Ishikawa (cell line): Measurements from ENCODE around the gene SLC15A4.
A peak's percentile ranks its signal among the peaks of the same experiment; 100 is the strongest.

Experiments used
- CEBPB ChIP-seq: IDR thresholded peaks from 2 replicates; pipeline ENCODE4 v1.6.1; 2012
- CREB1 ChIP-seq: IDR thresholded peaks from 2 replicates; pipeline ENCODE4 v1.6.1; 2012; ENCODE audit warnings: low read depth
- EGR1 ChIP-seq: IDR thresholded peaks from 2 replicates; pipeline ENCODE4 v1.6.1; 2012
- EP300 ChIP-seq: IDR thresholded peaks from 2 replicates; pipeline ENCODE4 v1.6.1; 2012; ENCODE audit warnings: borderline replicate concordance
- FOXM1 ChIP-seq: IDR thresholded peaks from 2 replicates; pipeline ENCODE4 v1.6.1; 2012; ENCODE audit warnings: low read depth, borderline replicate concordance
- NFIC ChIP-seq: IDR thresholded peaks from 2 replicates; pipeline ENCODE4 v1.6.1; 2012
- RAD21 ChIP-seq: IDR thresholded peaks from 2 replicates; pipeline ENCODE4 v1.6.1; 2012; ENCODE audit warnings: low read depth
- TAF1 ChIP-seq: IDR thresholded peaks from 2 replicates; pipeline ENCODE4 v1.6.1; 2012; ENCODE audit warnings: low read depth, mild to moderate bottlenecking
- TCF12 ChIP-seq: IDR thresholded peaks from 2 replicates; pipeline ENCODE4 v1.6.1; 2012; ENCODE audit warnings: low read depth
- TEAD4 ChIP-seq: IDR thresholded peaks from 2 replicates; pipeline ENCODE4 v1.6.1; 2012
- YY1 ChIP-seq: IDR thresholded peaks from 2 replicates; pipeline ENCODE4 v1.6.1; 2012; ENCODE audit warnings: low read depth
- ZBTB7A ChIP-seq: IDR thresholded peaks from 2 replicates; pipeline ENCODE4 v1.6.1; 2012; ENCODE audit warnings: low read depth
- TF ChIP-seq, protein P1 (sequence below): IDR thresholded peaks from 2 replicates; pipeline ENCODE4 v1.6.1; 2012
- TF ChIP-seq, protein P2 (sequence below): IDR thresholded peaks from 2 replicates; pipeline ENCODE4 v1.6.1; 2012
- TF ChIP-seq, protein P3 (sequence below): IDR thresholded peaks from 2 replicates; pipeline ENCODE4 v1.6.1; 2012; ENCODE audit warnings: low read depth, mild to moderate bottlenecking

SLC15A4 gene

DNA sequence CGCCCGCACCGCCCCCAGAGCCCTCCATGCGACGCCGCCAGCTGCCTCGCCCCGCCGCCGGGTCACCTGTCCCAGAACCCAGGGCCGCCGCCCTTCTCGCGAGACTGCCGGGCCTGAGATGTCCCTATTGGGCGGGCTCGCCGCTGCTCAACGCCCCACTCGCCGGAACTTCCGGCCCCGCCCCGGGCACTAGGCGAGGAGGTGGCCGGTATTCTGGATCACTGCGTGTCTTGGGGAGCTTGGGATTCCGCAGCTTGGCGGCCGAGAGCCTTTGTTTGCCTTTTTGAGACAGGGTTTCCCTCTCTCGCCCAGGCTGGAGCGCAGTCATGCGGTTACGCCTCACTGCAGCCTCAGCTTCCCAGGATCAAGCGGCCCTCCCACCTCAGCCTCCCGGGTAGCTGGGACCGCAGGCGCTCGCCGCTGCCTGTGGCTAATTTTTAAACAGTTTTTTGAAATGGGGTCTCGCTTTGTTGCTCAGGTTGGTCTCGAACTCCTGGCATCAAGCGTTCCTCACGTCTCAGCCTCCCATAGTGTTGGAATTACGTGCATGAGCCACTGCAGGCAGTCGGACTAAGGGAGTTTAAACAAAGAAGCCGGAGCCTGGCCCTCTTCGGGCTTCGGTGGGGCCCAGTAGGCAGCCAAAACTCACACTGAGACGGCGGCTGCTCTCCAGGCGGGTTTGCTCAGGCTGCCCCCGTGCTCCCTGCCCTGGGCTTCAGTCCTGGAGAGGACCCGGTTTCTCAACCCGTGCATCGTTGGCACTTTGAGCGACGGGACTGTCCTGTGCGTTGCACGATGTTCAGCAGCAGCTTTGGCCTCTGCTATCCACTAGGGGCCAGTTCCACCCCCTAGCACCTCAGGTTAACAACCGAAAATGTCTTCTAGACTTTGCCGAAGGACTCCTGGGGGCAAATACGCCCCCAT is at the start of gene SLC15A4:
TSS of gene SLC15A4 (minus strand) at position 43 of the 924 bp plus-strand sequence. CDS start at position 28, 15 bp downstream.
- TF ChIP-seq EGR1 = no peak
- peak; percentile 89 for TF ChIP-seq TAF1
- TF ChIP-seq RAD21 = no peak
- TF ChIP-seq, protein P1, sequence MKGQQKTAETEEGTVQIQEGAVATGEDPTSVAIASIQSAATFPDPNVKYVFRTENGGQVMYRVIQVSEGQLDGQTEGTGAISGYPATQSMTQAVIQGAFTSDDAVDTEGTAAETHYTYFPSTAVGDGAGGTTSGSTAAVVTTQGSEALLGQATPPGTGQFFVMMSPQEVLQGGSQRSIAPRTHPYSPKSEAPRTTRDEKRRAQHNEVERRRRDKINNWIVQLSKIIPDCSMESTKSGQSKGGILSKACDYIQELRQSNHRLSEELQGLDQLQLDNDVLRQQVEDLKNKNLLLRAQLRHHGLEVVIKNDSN = peak; percentile 85
- TF ChIP-seq EP300 = peak; percentile 44; the same call in 1 of the 2 replicates
- TF ChIP-seq, protein P2, sequence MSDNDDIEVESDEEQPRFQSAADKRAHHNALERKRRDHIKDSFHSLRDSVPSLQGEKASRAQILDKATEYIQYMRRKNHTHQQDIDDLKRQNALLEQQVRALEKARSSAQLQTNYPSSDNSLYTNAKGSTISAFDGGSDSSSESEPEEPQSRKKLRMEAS = peak; percentile 79; the same call in 1 of the 2 replicates
- peak; percentile 70 for TF ChIP-seq TCF12
- TF ChIP-seq YY1 = peak; percentile 37; the same call in 1 of the 2 replicates

DNA sequence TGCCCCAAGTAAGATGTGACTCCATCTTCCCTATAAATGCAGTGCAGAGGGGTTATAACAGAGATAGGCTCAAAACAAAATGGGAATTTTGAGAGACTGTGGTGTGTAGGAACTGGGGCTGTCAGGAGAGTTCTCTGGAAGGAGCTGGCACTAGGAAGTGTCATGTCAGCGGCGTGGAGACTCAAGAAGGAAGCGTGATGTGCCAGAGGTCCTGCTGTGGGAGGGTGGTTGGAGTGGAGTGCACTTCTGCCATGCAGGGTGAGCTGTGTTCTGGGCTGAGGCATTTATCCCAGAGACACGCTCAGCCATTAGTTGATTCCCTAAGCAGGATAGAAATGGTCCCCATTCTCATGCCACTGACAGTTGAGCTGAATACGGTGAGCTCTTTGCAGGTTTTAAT is 48.5 kb upstream of the SLC15A4 start:
- TF ChIP-seq, protein P2 = no peak
- TF ChIP-seq YY1 = no peak
- no peak for TF ChIP-seq EGR1
- no peak for TF ChIP-seq EP300
- no peak for TF ChIP-seq TEAD4
- no peak for TF ChIP-seq CEBPB
- no peak for TF ChIP-seq TAF1
- TF ChIP-seq, protein P1 = no peak
- TF ChIP-seq ZBTB7A = no peak
- no peak for TF ChIP-seq CREB1
- TF ChIP-seq NFIC = no peak

DNA sequence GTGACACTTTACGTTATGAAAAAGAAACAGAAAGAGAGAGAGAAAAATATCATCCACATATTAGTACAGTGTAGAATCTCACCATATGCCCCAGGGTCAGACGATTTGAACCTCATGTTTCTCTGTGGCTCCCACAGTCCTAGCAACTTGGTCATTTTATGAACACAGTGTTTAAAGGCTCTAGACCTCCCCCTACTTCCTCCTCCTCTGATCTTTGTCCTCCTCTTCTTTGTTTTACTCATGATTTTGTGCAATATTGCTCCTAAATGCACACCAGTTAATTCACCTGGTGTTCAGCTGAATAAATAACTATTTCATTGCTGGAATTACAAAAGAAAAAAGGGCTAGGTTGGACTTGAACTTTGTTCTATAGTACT is 47.7 kb upstream of the SLC15A4 start:
- no peak for TF ChIP-seq RAD21
- TF ChIP-seq, protein P3, sequence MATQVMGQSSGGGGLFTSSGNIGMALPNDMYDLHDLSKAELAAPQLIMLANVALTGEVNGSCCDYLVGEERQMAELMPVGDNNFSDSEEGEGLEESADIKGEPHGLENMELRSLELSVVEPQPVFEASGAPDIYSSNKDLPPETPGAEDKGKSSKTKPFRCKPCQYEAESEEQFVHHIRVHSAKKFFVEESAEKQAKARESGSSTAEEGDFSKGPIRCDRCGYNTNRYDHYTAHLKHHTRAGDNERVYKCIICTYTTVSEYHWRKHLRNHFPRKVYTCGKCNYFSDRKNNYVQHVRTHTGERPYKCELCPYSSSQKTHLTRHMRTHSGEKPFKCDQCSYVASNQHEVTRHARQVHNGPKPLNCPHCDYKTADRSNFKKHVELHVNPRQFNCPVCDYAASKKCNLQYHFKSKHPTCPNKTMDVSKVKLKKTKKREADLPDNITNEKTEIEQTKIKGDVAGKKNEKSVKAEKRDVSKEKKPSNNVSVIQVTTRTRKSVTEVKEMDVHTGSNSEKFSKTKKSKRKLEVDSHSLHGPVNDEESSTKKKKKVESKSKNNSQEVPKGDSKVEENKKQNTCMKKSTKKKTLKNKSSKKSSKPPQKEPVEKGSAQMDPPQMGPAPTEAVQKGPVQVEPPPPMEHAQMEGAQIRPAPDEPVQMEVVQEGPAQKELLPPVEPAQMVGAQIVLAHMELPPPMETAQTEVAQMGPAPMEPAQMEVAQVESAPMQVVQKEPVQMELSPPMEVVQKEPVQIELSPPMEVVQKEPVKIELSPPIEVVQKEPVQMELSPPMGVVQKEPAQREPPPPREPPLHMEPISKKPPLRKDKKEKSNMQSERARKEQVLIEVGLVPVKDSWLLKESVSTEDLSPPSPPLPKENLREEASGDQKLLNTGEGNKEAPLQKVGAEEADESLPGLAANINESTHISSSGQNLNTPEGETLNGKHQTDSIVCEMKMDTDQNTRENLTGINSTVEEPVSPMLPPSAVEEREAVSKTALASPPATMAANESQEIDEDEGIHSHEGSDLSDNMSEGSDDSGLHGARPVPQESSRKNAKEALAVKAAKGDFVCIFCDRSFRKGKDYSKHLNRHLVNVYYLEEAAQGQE = no peak
- no peak for TF ChIP-seq YY1
- TF ChIP-seq CREB1 = no peak
- no peak for TF ChIP-seq TEAD4
- no peak for TF ChIP-seq TCF12
- no peak for TF ChIP-seq TAF1

DNA sequence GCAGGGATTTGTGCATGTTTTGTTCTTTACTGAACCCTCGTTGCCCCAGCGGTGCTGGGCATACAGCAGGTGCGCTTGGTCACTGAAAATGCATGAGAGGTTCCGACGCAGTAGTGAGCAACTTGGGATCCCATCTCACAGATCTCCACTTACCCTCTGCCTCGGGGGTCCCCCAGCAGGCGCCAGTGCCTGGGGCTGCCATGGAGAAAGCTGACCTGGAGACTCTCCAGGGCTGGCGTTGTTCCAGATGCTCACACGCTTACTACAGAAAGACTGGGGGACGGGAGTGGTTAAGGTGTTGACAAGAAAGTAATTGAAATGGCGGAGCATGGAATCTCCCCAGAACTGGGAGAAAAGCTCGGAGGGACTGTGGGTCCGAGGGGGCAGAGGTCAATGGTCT is 43.7 kb upstream of the SLC15A4 start:
- TF ChIP-seq EGR1 (no peak), NFIC (no peak), TEAD4 (no peak), TAF1 (no peak), TCF12 (no peak), ZBTB7A (no peak), EP300 (no peak), FOXM1 (no peak), CREB1 (no peak), YY1 (no peak), CEBPB (no peak)
- TF ChIP-seq, protein P3 = no peak
- TF ChIP-seq, protein P2 = no peak
- TF ChIP-seq, protein P1 = no peak
